Gastrocnemius medialis (tissue), 4 donors: ENCODE measurements around the gene ADAM23.

ENCODE experiments used
- POLR2A ChIP-seq, 2 donors: fragments of 450-650 bp; IDR thresholded peaks; one replicate each; pipeline ENCODE4 v1.6.1; 2017; ENCODE audit warnings: antibody characterized with exemption in 2 of 2, mild to moderate bottlenecking in 2 of 2, moderate library complexity in 2 of 2
- TF ChIP-seq, protein P1 (sequence below), 5 experiments: fragments of 450-650 bp in 3 of 5; fragments of 200-600 bp in 2 of 5; sonication (generic) in 2 of 5; IDR thresholded peaks in 4 of 5; conservative IDR thresholded peaks in 1 of 5; 1 replicate in 4 of 5; 2 replicates in 1 of 5; pipeline ENCODE4 v1.5.1; 2016 to 2019; ENCODE audit warnings: antibody characterized with exemption in 5 of 5, mild to moderate bottlenecking in 3 of 5, moderate library complexity in 3 of 5

- TF ChIP-seq, protein P1, sequence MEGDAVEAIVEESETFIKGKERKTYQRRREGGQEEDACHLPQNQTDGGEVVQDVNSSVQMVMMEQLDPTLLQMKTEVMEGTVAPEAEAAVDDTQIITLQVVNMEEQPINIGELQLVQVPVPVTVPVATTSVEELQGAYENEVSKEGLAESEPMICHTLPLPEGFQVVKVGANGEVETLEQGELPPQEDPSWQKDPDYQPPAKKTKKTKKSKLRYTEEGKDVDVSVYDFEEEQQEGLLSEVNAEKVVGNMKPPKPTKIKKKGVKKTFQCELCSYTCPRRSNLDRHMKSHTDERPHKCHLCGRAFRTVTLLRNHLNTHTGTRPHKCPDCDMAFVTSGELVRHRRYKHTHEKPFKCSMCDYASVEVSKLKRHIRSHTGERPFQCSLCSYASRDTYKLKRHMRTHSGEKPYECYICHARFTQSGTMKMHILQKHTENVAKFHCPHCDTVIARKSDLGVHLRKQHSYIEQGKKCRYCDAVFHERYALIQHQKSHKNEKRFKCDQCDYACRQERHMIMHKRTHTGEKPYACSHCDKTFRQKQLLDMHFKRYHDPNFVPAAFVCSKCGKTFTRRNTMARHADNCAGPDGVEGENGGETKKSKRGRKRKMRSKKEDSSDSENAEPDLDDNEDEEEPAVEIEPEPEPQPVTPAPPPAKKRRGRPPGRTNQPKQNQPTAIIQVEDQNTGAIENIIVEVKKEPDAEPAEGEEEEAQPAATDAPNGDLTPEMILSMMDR (IDR thresholded peaks at IDR 0.05 in 4 of 5, conservative IDR thresholded peaks at IDR 0.05 in 1 of 5), result no peak
- TF ChIP-seq POLR2A (IDR thresholded peaks at IDR 0.05), result no peak
Observed at GRCh38 chr2:206431439-206431838, 11.9 kb upstream of the ADAM23 start.
